ENCODE data around the gene TMEM107. TPM values are rescaled to one million over a fixed set of nuclear protein-coding genes. Genes with fewer than 3 reads are reported as not detected.
"Not testable (repeated sequence)": the region's sequence is repeated elsewhere in the genome, so short reads cannot be mapped to it uniquely, and the experiment has no call there.

The TMEM107 gene
- total and polyA plus RNA-seq, 4 experiments from 2014 or later = 25.0 to 43.7 (median 33.9) TPM

DNA sequence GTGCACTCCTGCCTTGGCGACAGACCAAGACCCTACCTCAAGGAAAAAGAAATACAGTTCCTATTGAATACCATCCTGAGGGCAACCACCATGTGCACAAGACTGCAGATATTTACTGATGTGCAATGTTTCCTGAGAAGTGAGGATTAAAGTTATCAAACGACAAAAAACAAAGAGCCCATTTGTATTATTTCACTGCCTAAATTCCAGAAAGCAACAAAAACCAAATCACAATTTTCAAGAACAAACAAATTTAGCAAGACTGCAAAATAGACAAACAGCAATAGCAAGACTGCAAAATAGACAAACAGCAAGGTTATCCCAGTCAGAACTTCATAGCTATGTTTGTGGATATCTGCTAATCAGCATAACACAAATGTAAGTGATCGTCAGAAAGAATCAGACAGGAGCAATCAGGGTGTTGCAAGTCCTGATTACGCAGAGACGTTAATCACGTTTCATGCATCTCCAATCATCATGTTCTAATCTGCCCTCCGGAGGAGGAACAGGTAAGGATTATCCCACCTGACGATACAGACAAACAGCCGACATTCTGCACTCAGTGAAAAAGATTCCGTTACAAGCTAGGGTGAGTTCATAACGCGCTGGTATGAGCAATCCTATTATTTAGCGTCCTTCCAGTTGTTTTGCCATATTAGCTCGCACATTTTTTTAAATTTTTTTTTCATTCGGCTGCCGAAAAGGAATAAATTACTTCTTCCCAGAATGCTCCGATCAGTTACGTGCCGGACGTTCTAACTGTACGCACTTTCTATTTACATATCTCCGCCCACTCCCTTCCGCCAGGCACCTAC lies 2.9 kb downstream of the TMEM107 start:
- peaks cover 30 to 61% (median 43%) of the 10 kb centered on the region in 4 donors for H3K4me1 Mint-ChIP-seq
- H3K27me3 ChIP-seq (ENCODE audit: insufficient read depth, low read length) = no peaks in the 10 kb centered on the region

DNA sequence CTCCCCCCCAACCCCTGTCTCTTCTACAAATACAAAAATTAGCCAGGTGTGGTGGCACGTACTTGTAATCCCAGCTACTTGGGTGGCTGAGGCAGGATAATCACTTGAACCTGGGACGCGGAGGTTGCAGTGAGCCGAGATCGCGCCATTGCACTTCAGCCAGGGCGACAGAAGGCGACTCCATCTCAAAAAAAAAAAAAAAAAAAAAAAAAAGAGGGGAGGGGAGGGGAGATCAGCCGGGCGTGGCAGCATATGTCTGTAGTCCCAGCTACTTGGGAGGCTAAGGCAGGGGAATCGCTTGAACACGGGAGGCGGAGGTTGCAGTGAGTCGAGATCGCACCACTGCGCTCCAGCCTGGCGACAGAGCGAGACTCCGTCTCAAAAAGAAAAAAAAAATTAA lies 6.0 kb downstream of the TMEM107 start:
- H3K4me3 ChIP-seq (ENCODE audit: low read length in 2 of 2); H3K9me3 ChIP-seq (ENCODE audit: control insufficient read depth in 1 of 2, low read length in 2 of 2); H3K27ac ChIP-seq (ENCODE audit: low read depth, low read length); H3K27me3 Mint-ChIP-seq; H3K4me3 Mint-ChIP-seq; intact Hi-C loops (cut with micrococcal nuclease); DNase-seq; H3K36me3 ChIP-seq (ENCODE audit: insufficient read depth, low read length); H3K9me3 Mint-ChIP-seq; H3K27me3 ChIP-seq (ENCODE audit: insufficient read depth, low read length); H3K27ac Mint-ChIP-seq; H3K36me3 Mint-ChIP-seq: not testable (repeated sequence)
- CTCF ChIA-PET (ENCODE audit: partially characterized antibody) = interaction anchor here (1.0 kb wide), 2 partner anchors 11 to 59 kb away, joined by 3 to 4 read pairs; no protein-coding TSS in a partner anchor
- peaks cover 30% of the 10 kb centered on the region for H3K4me1 ChIP-seq (ENCODE audit: insufficient read depth, low read length)
- POLR2A ChIA-PET (ENCODE audit: partially characterized antibody) = interaction anchor here (0.6 to 26.2 kb wide), 3 partner anchors 16 to 482 kb away, joined by 3 to 1074 read pairs (median 3); partner anchors contain the start of genes PER1, VAMP2 and WRAP53
- peaks cover 20 to 48% (median 28%) of the 10 kb centered on the region in 4 donors for H3K4me1 Mint-ChIP-seq

More for the DNA sequence above, 2.9 kb downstream of the TMEM107 start:
- ChIA-PET POLR2A (ENCODE audit: partially characterized antibody) (interaction anchor here (0.6 to 26.2 kb wide), 34 partner anchors 14 to 935 kb away, joined by 3 to 1074 read pairs (median 5); partner anchors contain the start of genes ALOXE3, AURKB, BORCS6 and CTC1), CTCF (ENCODE audit: partially characterized antibody) (interaction anchor here (0.9 to 1.6 kb wide), 11 partner anchors 9 to 122 kb away, joined by 3 to 11 read pairs (median 4); partner anchors contain the start of genes BORCS6 and SLC25A35)
- Histone ChIP-seq H3K4me1 (ENCODE audit: insufficient read depth, low read length) (peaks cover 45% of the 10 kb centered on the region), H3K9me3 (ENCODE audit: control insufficient read depth in 1 of 2, low read length in 2 of 2) (no peaks in the 10 kb centered on the region), H3K36me3 (ENCODE audit: insufficient read depth, low read length) (no peaks in the 10 kb centered on the region), H3K27ac (ENCODE audit: low read depth, low read length) (peak overlapping the region; percentile 99), H3K4me3 (ENCODE audit: low read length in 2 of 2) (peak overlapping the region; percentile 12 to 52)
- intact Hi-C loops (cut with micrococcal nuclease) = loop anchor here (1.0 kb wide), 4 partner anchors 9 to 49 kb away; no protein-coding TSS in a partner anchor
- H3K36me3 Mint-ChIP-seq = peaks cover 0 to 7% of the 10 kb centered on the region in 2 donors
- peaks cover 0 to 3% (median 0%) of the 10 kb centered on the region in 8 donors for H3K9me3 Mint-ChIP-seq
- H3K4me3 Mint-ChIP-seq = peak overlapping the region; percentile 84 to 94 (median 90)
- no peaks in the 10 kb centered on the region for H3K27me3 Mint-ChIP-seq
- DNase-seq = peak; percentile 91 to 94 (median 92)
- peak overlapping the region; percentile 98 to 100 (median 100) for H3K27ac Mint-ChIP-seq

DNA sequence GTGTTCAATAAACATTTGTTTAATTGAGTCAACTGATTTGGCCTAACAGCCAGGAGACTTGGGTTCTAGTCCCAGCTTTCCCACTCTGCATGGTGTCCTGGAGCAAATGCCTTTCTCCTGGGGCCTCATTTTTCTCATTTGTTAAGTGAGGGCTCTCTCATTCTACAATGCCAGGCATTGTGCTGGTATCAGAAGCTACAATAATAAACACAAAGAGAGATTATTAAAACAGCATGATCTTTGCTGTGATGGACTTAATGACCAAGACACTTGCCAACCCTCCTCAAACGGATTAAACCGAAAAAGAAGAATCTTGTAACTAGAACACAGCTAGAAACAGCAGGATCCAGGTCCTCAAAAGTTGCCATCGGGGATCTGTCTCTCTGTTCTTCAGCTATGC lies 8.7 kb downstream of the TMEM107 start:
- peak overlapping the region in 2 of 7 donors; percentile 4 to 69 for H3K27ac Mint-ChIP-seq
- no peak overlapping the region for H3K27ac ChIP-seq (ENCODE audit: low read depth, low read length)
- no peaks in the 10 kb centered on the region for H3K27me3 Mint-ChIP-seq
- peaks cover 29% of the 10 kb centered on the region for H3K4me1 ChIP-seq (ENCODE audit: insufficient read depth, low read length)
- no peaks in the 10 kb centered on the region for H3K9me3 ChIP-seq (ENCODE audit: control insufficient read depth in 1 of 2, low read length in 2 of 2)
- no peak overlapping the region for H3K4me3 ChIP-seq (ENCODE audit: low read length in 2 of 2)
- ChIA-PET POLR2A (ENCODE audit: partially characterized antibody) (interaction anchor here (1.0 to 2.3 kb wide), 5 partner anchors 10 to 58 kb away, joined by 3 to 30 read pairs (median 7); no protein-coding TSS in a partner anchor), CTCF (ENCODE audit: partially characterized antibody) (interaction anchor here (0.7 to 1.5 kb wide), 6 partner anchors 9 to 57 kb away, joined by 3 to 5 read pairs (median 4); no protein-coding TSS in a partner anchor)
- no peak overlapping the region for H3K4me3 Mint-ChIP-seq
- H3K4me1 Mint-ChIP-seq = peaks cover 22 to 43% (median 28%) of the 10 kb centered on the region in 4 donors
- no peaks in the 10 kb centered on the region for H3K9me3 Mint-ChIP-seq
- H3K36me3 Mint-ChIP-seq = peaks cover 0 to 10% of the 10 kb centered on the region in 2 donors
- no peaks in the 10 kb centered on the region for H3K36me3 ChIP-seq (ENCODE audit: insufficient read depth, low read length)
- DNase-seq = no peak
- intact Hi-C loops (cut with micrococcal nuclease) = no loop called here
- no peaks in the 10 kb centered on the region for H3K27me3 ChIP-seq (ENCODE audit: insufficient read depth, low read length)

DNA sequence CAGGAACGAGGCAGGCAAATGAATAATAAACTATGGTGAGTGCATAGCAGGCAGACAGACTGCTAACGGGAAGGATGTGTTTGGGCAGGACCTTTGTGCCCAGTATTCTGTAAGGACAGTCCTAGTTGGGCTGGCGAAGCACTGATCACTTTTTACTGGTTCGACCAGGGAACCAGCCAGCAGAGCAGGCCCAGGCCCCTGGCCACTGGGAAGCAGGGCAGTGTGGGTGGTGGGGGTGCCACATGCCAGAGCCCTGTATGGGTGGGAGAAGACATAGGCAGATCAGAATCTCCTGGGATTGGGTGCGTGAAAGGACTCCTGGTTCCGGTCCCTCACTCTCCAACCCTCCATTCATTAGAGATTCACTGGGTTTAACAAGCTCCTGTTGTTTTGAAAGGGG lies 9.4 kb downstream of the TMEM107 start:
- CTCF ChIA-PET (ENCODE audit: partially characterized antibody) = interaction anchor here (1.2 kb wide), 1 partner anchor 40 kb away, joined by 4 read pairs; no protein-coding TSS in a partner anchor
- peak overlapping the region in 1 of 7 donors; percentile 78 for H3K27ac Mint-ChIP-seq
- no peak for DNase-seq
- H3K27me3 Mint-ChIP-seq = no peaks in the 10 kb centered on the region
- Histone ChIP-seq H3K9me3 (ENCODE audit: control insufficient read depth in 1 of 2, low read length in 2 of 2) (no peaks in the 10 kb centered on the region), H3K27ac (ENCODE audit: low read depth, low read length) (no peak overlapping the region), H3K4me3 (ENCODE audit: low read length in 2 of 2) (no peak overlapping the region), H3K36me3 (ENCODE audit: insufficient read depth, low read length) (peaks cover 2% of the 10 kb centered on the region), H3K27me3 (ENCODE audit: insufficient read depth, low read length) (no peaks in the 10 kb centered on the region), H3K4me1 (ENCODE audit: insufficient read depth, low read length) (peaks cover 29% of the 10 kb centered on the region)
- H3K9me3 Mint-ChIP-seq = no peaks in the 10 kb centered on the region
- intact Hi-C loops (cut with micrococcal nuclease) = no loop called here
- H3K4me1 Mint-ChIP-seq = peaks cover 20 to 39% (median 27%) of the 10 kb centered on the region in 4 donors
- H3K36me3 Mint-ChIP-seq = peaks cover under 1 to 14% of the 10 kb centered on the region in 2 donors
- POLR2A ChIA-PET (ENCODE audit: partially characterized antibody) = interaction anchor here (1.7 to 2.3 kb wide), 2 partner anchors 10 to 55 kb away, joined by 8 to 30 read pairs; no protein-coding TSS in a partner anchor
- no peak overlapping the region for H3K4me3 Mint-ChIP-seq

DNA sequence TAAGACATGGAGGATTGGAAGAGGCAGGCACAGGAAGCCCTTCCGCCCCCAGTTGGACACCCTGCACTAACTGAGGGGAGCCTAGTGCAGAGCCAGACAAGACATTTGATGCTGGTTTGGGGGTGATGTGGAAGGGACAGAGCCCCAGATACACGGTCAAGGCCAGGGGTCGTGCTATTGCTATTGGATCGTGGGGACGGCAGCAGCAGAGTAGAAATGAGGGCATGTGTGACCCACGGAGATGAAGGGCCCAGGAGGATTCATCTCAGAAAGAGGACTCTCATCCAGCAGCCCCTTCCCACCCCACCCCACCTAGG lies 11.4 kb downstream of the TMEM107 start:
- H3K4me1 Mint-ChIP-seq = peaks cover 38 to 55% (median 45%) of the 10 kb centered on the region in 4 donors
- H3K27ac Mint-ChIP-seq = peak overlapping the region; percentile 95 to 99 (median 98)
- peak overlapping the region; percentile 83 to 93 (median 88) for H3K4me3 Mint-ChIP-seq
- ChIA-PET CTCF (ENCODE audit: partially characterized antibody) (interaction anchor here (1.2 to 1.9 kb wide), 5 partner anchors 9 to 136 kb away, joined by 4 to 8 read pairs (median 5); no protein-coding TSS in a partner anchor), POLR2A (ENCODE audit: partially characterized antibody) (interaction anchor here (0.7 to 23.4 kb wide), 18 partner anchors 10 to 581 kb away, joined by 3 to 1074 read pairs (median 6); partner anchors contain the start of genes ALOXE3, BORCS6, CTC1 and HES7)
- Histone ChIP-seq H3K36me3 (ENCODE audit: insufficient read depth, low read length) (peaks cover 19% of the 10 kb centered on the region), H3K4me1 (ENCODE audit: insufficient read depth, low read length) (peaks cover 48% of the 10 kb centered on the region), H3K27me3 (ENCODE audit: insufficient read depth, low read length) (no peaks in the 10 kb centered on the region), H3K4me3 (ENCODE audit: low read length in 2 of 2) (peak overlapping the region; percentile 50 to 56), H3K9me3 (ENCODE audit: control insufficient read depth in 1 of 2, low read length in 2 of 2) (no peaks in the 10 kb centered on the region), H3K27ac (ENCODE audit: low read depth, low read length) (peak overlapping the region; percentile 100)
- no peaks in the 10 kb centered on the region for H3K27me3 Mint-ChIP-seq
- intact Hi-C loops (cut with micrococcal nuclease) = loop anchor here (1.0 kb wide), 2 partner anchors 9 to 22 kb away; no protein-coding TSS in a partner anchor
- H3K9me3 Mint-ChIP-seq = peaks cover 0 to 1% (median 0%) of the 10 kb centered on the region in 8 donors
- peaks cover 19 to 33% of the 10 kb centered on the region in 2 donors for H3K36me3 Mint-ChIP-seq
- DNase-seq = peak in 1 of 5 donors; percentile 19

DNA sequence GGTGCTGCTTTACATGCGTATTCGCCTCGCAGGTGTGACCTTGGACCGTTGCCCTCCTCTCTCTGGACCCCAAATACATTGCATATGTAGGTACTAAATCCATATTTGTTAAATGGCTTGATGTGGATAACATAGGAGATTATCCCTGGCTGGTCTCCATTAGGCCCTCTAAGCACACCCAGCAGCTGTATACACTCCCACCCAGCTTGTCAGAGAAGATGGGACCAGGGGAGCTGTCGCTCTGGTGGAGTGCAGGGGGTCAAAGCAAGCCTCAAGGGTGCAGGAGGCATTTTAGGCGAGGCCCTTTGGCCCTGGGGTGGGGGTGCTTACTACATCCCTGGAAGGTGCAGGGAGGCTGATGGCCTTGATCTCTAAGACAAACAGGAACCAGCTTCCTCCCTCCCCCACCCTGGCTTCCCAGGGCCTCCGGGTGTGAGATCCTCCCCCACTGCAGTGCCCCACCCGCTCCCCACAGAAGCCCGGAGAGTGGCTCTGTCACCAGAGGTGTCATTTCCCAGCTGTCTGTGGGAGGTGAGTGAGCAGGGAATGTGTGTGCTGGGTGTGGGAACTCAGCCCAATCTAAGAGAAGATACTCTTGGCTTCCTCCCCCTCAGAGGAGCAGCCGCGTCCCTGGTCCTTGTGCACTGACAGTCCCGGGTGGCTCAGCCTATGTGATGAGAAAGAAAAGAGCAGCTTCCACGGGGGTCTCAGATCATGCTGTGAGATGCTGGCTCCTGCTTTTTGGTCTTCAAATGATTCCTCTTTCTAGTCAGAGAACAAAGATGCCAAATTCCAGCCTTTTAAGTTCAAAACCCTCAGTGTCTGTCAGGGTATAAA lies 12.0 kb downstream of the TMEM107 start:
- ChIA-PET POLR2A (ENCODE audit: partially characterized antibody) (interaction anchor here (0.7 to 23.4 kb wide), 21 partner anchors 10 to 581 kb away, joined by 3 to 1074 read pairs (median 6); partner anchors contain the start of genes ALOXE3, AURKB, BORCS6 and CTC1), CTCF (ENCODE audit: partially characterized antibody) (interaction anchor here (0.7 to 1.9 kb wide), 6 partner anchors 9 to 137 kb away, joined by 4 to 8 read pairs (median 4); no protein-coding TSS in a partner anchor)
- H3K9me3 Mint-ChIP-seq = peaks cover 0 to 1% (median 0%) of the 10 kb centered on the region in 8 donors
- peaks cover 40 to 61% (median 49%) of the 10 kb centered on the region in 4 donors for H3K4me1 Mint-ChIP-seq
- H3K36me3 Mint-ChIP-seq = peaks cover 19 to 36% of the 10 kb centered on the region in 2 donors
- H3K27ac ChIP-seq (ENCODE audit: low read depth, low read length) = peak overlapping the region; percentile 100
- H3K9me3 ChIP-seq (ENCODE audit: control insufficient read depth in 1 of 2, low read length in 2 of 2) = no peaks in the 10 kb centered on the region
- peak overlapping the region; percentile 95 to 99 (median 98) for H3K27ac Mint-ChIP-seq
- intact Hi-C loops (cut with micrococcal nuclease) = loop anchor here (1.0 kb wide), 2 partner anchors 9 to 22 kb away; no protein-coding TSS in a partner anchor
- peak; percentile 71 to 88 (median 75) for DNase-seq
- H3K27me3 Mint-ChIP-seq = no peaks in the 10 kb centered on the region
- peak overlapping the region; percentile 83 to 93 (median 88) for H3K4me3 Mint-ChIP-seq
- H3K4me3 ChIP-seq (ENCODE audit: low read length in 2 of 2) = peak overlapping the region; percentile 50 to 56
- H3K36me3 ChIP-seq (ENCODE audit: insufficient read depth, low read length) = peaks cover 25% of the 10 kb centered on the region
- no peaks in the 10 kb centered on the region for H3K27me3 ChIP-seq (ENCODE audit: insufficient read depth, low read length)
- peaks cover 54% of the 10 kb centered on the region for H3K4me1 ChIP-seq (ENCODE audit: insufficient read depth, low read length)
